ENCODE measurements around the gene CLSTN3. TPM values are rescaled to one million over a fixed set of nuclear protein-coding genes. Genes with fewer than 3 reads are reported as not detected.

CLSTN3 gene
- total RNA-seq, 1 donor from 2014 or later, result 19.9 TPM

GRCh38 chr12:7116916-7117315, 13.3 kb upstream of the CLSTN3 start:
- DNase-seq (ENCODE audit: low spot score), result peak; percentile 65
- peaks cover 3% of the 10 kb centered on the region for H3K36me3 Mint-ChIP-seq (ENCODE audit: low read depth)
- H3K4me1 Mint-ChIP-seq (ENCODE audit: low read depth), result no peaks in the 10 kb centered on the region
- TF ChIP-seq CTCF (IDR thresholded peaks at IDR 0.05), result no peak
- H3K9me3 Mint-ChIP-seq (ENCODE audit: low read depth), result no peaks in the 10 kb centered on the region
- no peak overlapping the region for H3K4me3 Mint-ChIP-seq (ENCODE audit: unreplicated experiment)
- peaks cover 6% of the 10 kb centered on the region for H3K27me3 Mint-ChIP-seq (ENCODE audit: low read depth)
- H3K27ac Mint-ChIP-seq (ENCODE audit: unreplicated experiment), result no peak overlapping the region

- TF ChIP-seq CTCF (IDR thresholded peaks at IDR 0.05), result no peak
- H3K4me1 Mint-ChIP-seq (ENCODE audit: low read depth), result no peaks in the 10 kb centered on the region
- no peak for DNase-seq (ENCODE audit: low spot score)
- H3K4me3 Mint-ChIP-seq (ENCODE audit: unreplicated experiment), result no peak overlapping the region
- H3K9me3 Mint-ChIP-seq (ENCODE audit: low read depth), result no peaks in the 10 kb centered on the region
- peaks cover 6% of the 10 kb centered on the region for H3K27me3 Mint-ChIP-seq (ENCODE audit: low read depth)
- H3K36me3 Mint-ChIP-seq (ENCODE audit: low read depth), result peaks cover 3% of the 10 kb centered on the region
- H3K27ac Mint-ChIP-seq (ENCODE audit: unreplicated experiment), result no peak overlapping the region
Observed at GRCh38 chr12:7117670-7118069, 12.5 kb upstream of the CLSTN3 start.

GRCh38 chr12:7118881-7119280, 11.3 kb upstream of the CLSTN3 start:
- H3K4me3 Mint-ChIP-seq (ENCODE audit: unreplicated experiment), result no peak overlapping the region
- H3K36me3 Mint-ChIP-seq (ENCODE audit: low read depth), result peaks cover 3% of the 10 kb centered on the region
- no peaks in the 10 kb centered on the region for H3K4me1 Mint-ChIP-seq (ENCODE audit: low read depth)
- no peaks in the 10 kb centered on the region for H3K9me3 Mint-ChIP-seq (ENCODE audit: low read depth)
- H3K27ac Mint-ChIP-seq (ENCODE audit: unreplicated experiment), result no peak overlapping the region
- H3K27me3 Mint-ChIP-seq (ENCODE audit: low read depth), result peaks cover 6% of the 10 kb centered on the region
- no peak for TF ChIP-seq CTCF (IDR thresholded peaks at IDR 0.05)
- peak; percentile 66 for DNase-seq (ENCODE audit: low spot score)

- H3K4me3 Mint-ChIP-seq (ENCODE audit: unreplicated experiment), result no peak overlapping the region
- no peak for TF ChIP-seq CTCF (IDR thresholded peaks at IDR 0.05)
- peaks cover 6% of the 10 kb centered on the region for H3K27me3 Mint-ChIP-seq (ENCODE audit: low read depth)
- H3K27ac Mint-ChIP-seq (ENCODE audit: unreplicated experiment), result no peak overlapping the region
- no peak for DNase-seq (ENCODE audit: low spot score)
- H3K9me3 Mint-ChIP-seq (ENCODE audit: low read depth), result no peaks in the 10 kb centered on the region
- H3K4me1 Mint-ChIP-seq (ENCODE audit: low read depth), result no peaks in the 10 kb centered on the region
- peaks cover 3% of the 10 kb centered on the region for H3K36me3 Mint-ChIP-seq (ENCODE audit: low read depth)
Observed at GRCh38 chr12:7120166-7120565, 10.0 kb upstream of the CLSTN3 start.

GRCh38 chr12:7121324-7121723, 8.8 kb upstream of the CLSTN3 start:
- TF ChIP-seq CTCF (IDR thresholded peaks at IDR 0.05), result no peak
- no peak overlapping the region for H3K4me3 Mint-ChIP-seq (ENCODE audit: unreplicated experiment)
- H3K27ac Mint-ChIP-seq (ENCODE audit: unreplicated experiment), result no peak overlapping the region
- no peaks in the 10 kb centered on the region for H3K9me3 Mint-ChIP-seq (ENCODE audit: low read depth)
- H3K36me3 Mint-ChIP-seq (ENCODE audit: low read depth), result peaks cover 2% of the 10 kb centered on the region
- H3K27me3 Mint-ChIP-seq (ENCODE audit: low read depth), result peaks cover 6% of the 10 kb centered on the region
- no peaks in the 10 kb centered on the region for H3K4me1 Mint-ChIP-seq (ENCODE audit: low read depth)
- peak; percentile 59 for DNase-seq (ENCODE audit: low spot score)
